ENCODE data around the gene DYRK1A. TPM values are rescaled to one million over a fixed set of nuclear protein-coding genes. Genes with fewer than 3 reads are reported as not detected.

Gene DYRK1A
- total and polyA plus RNA-seq, 2 of the 13 experiments (the other 11 are each of a cell fraction or from before 2014, with no cell fraction given) = 24.6 to 34.2 TPM

DNA sequence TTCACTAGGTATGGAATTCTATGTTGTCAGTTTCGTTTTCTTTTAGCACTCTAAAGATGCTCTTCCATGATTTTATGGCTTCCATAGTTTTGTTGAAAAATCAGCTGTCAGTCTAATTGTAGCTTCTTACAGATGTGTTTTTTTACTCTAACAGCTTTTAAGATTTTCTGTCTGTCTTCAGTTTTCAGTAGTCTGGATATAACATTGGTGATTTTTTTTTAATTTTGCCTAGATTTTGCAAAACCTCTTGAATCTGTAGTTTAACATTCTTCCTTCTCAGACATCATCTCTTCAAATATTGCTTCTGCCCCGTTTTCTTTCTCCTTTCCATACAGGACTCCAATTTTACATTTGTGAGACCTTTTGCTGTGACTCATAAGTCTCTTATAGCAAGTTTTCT is 17.9 kb upstream of the DYRK1A start:
- H4K20me1 ChIP-seq (ENCODE audit: insufficient read depth, low read length) = no peaks in the 10 kb centered on the region
- ATAC-seq (no peak), DNase-seq (ENCODE audit: low spot score) (no peak), FAIRE-seq (no peak)
- H3K79me2 ChIP-seq (ENCODE audit: insufficient read depth, low read length) = no peaks in the 10 kb centered on the region
- peaks cover 26% of the 10 kb centered on the region for H3K9me3 ChIP-seq (ENCODE audit: low read length)
- H3K4me3 ChIP-seq (replicated peaks in 1 of 3; ENCODE audit: insufficient read depth in 1 of 3, low read depth in 2 of 3, low read length in 3 of 3) = no peak overlapping the region
- no peak overlapping the region for H3K9ac ChIP-seq (ENCODE audit: insufficient read depth, low read depth, low read length)
- WGBS (ENCODE audit: low lambda C conversion rate) = 2% methylated on average over 2 of the region's 2 CpGs
- ChIA-PET CTCF (ENCODE audit: low intra/inter-chr PET ratio, low total read pairs) (no interaction called here), POLR2A (no interaction called here)
- TF ChIP-seq ZNF317 (CRISPR knock-in tag; IDR thresholded peaks at IDR 0.05) (peak; percentile 99), SNAPC4 (CRISPR knock-in tag; IDR thresholded peaks at IDR 0.05) (no peak), KDM4B (CRISPR knock-in tag; IDR thresholded peaks at IDR 0.05) (no peak), ZNF770 (CRISPR knock-in tag; IDR thresholded peaks at IDR 0.05) (no peak), STAG1 (CRISPR knock-in tag; IDR thresholded peaks at IDR 0.05) (no peak), DNMT3B (CRISPR knock-in tag; conservative IDR thresholded peaks at IDR 0.05) (no peak), ZNF784 (CRISPR knock-in tag; IDR thresholded peaks at IDR 0.05; ENCODE audit: borderline replicate concordance) (no peak), E2F5 (CRISPR knock-in tag; conservative IDR thresholded peaks at IDR 0.05) (no peak)
- BruUV-seq (replicated peaks) = no TSS peak
- H3K27me3 ChIP-seq (ENCODE audit: control insufficient read depth in 1 of 2, insufficient read depth in 2 of 2, low read length in 2 of 2) = no peaks in the 10 kb centered on the region
- no peak overlapping the region for H2AFZ ChIP-seq (ENCODE audit: low read length)
- no peak overlapping the region for H3K27ac ChIP-seq (ENCODE audit: extremely low read length, insufficient read depth, low read length)
- no peaks in the 10 kb centered on the region for H3K36me3 ChIP-seq (replicated peaks in 1 of 2; ENCODE audit: control insufficient read depth in 1 of 2, insufficient read depth in 2 of 2, low read length in 2 of 2)
- in situ Hi-C loops (cut with HindIII; ENCODE audit: extremely low pct_ligation_motif_present, low pct_unique_long_range_greater_than_20kb) (no loop called here), intact Hi-C loops (cut with micrococcal nuclease; ENCODE audit: unreplicated experiment) (no loop called here)
- H3K4me1 ChIP-seq (ENCODE audit: insufficient read depth, low read length) = no peaks in the 10 kb centered on the region
- H3K4me2 ChIP-seq (ENCODE audit: low read depth, low read length) = no peak overlapping the region
